Astrocyte (in vitro differentiated cells and primary cell): Measurements from ENCODE around the gene LAMTOR5. TPM values are rescaled to one million over a fixed set of nuclear protein-coding genes. Genes with fewer than 3 reads are reported as not detected.

Source experiments
- DNase-seq: peaks from one replicate; pipeline ENCODE4 v3.0.0-alpha.2; 2010; ENCODE audit warnings: low read depth
- FAIRE-seq: peaks from 2 replicates; lab custom pipeline; 2011; peaks lifted over from hg19 to GRCh38; lab: Jason Lieb, UNC
- H2AFZ ChIP-seq: 2 replicates; pipeline ENCODE4 v1.6.0; 2012; ENCODE audit warnings: low read depth, low read length, inconsistent platforms
- H3K27ac ChIP-seq: 2 replicates; pipeline ENCODE4 v1.5.1; 2011; ENCODE audit warnings: low read depth, low read length, inconsistent platforms
- H3K27me3 ChIP-seq: 2 replicates; pipeline ENCODE4 v1.6.0; 2011; ENCODE audit warnings: low read length, inconsistent platforms; ENCODE audit not compliant: insufficient read depth
- H3K36me3 ChIP-seq: 2 replicates; pipeline ENCODE4 v1.5.1; 2011; ENCODE audit warnings: low read length, inconsistent platforms; ENCODE audit not compliant: insufficient read depth
- H3K4me1 ChIP-seq: 2 replicates; pipeline ENCODE4 v1.5.1; 2011; ENCODE audit warnings: low read length, inconsistent platforms; ENCODE audit not compliant: insufficient read depth
- H3K4me2 ChIP-seq: 2 replicates; pipeline ENCODE4 v1.6.0; 2012; ENCODE audit warnings: low read length, inconsistent platforms
- H3K4me3 ChIP-seq: 2 replicates; pipeline ENCODE4 v1.5.1; 2011; ENCODE audit warnings: low read depth, mild to moderate bottlenecking, low read length, inconsistent platforms; ENCODE audit not compliant: insufficient read depth
- H3K79me2 ChIP-seq: 2 replicates; pipeline ENCODE4 v1.6.0; 2012; ENCODE audit warnings: mild to moderate bottlenecking, low read length, inconsistent platforms; ENCODE audit not compliant: insufficient read depth
- H3K9ac ChIP-seq: 2 replicates; pipeline ENCODE4 v1.6.0; 2012; ENCODE audit warnings: mild to moderate bottlenecking, low read length, inconsistent platforms
- H3K9me3 ChIP-seq: 2 replicates; pipeline ENCODE4 v1.5.1; 2012; ENCODE audit warnings: low read depth, mild to moderate bottlenecking, low read length, inconsistent platforms; ENCODE audit not compliant: insufficient read depth
- H4K20me1 ChIP-seq: 2 replicates; pipeline ENCODE4 v1.6.0; 2012; ENCODE audit warnings: low read length, inconsistent platforms; ENCODE audit not compliant: insufficient read depth
- H3K27ac Mint-ChIP-seq: one replicate; pipeline ENCODE4 v1.8.0; 2021; ENCODE audit warnings: mild to moderate bottlenecking, mixed read lengths; ENCODE audit not compliant: unreplicated experiment
- H3K27me3 Mint-ChIP-seq: one replicate; pipeline ENCODE4 v1.8.0; 2021; ENCODE audit warnings: low read depth, mixed read lengths; ENCODE audit not compliant: unreplicated experiment
- H3K36me3 Mint-ChIP-seq: one replicate; pipeline ENCODE4 v1.8.0; 2021; ENCODE audit warnings: low read depth, mixed read lengths; ENCODE audit not compliant: unreplicated experiment
- H3K4me1 Mint-ChIP-seq: one replicate; pipeline ENCODE4 v1.8.0; 2021; ENCODE audit warnings: low read depth, mixed read lengths; ENCODE audit not compliant: unreplicated experiment
- H3K4me3 Mint-ChIP-seq: one replicate; pipeline ENCODE4 v1.8.0; 2021; ENCODE audit warnings: mild to moderate bottlenecking, moderate library complexity, mixed read lengths; ENCODE audit not compliant: unreplicated experiment
- H3K9me3 Mint-ChIP-seq: one replicate; pipeline ENCODE4 v1.8.0; 2021; ENCODE audit warnings: mild to moderate bottlenecking, mixed read lengths; ENCODE audit not compliant: unreplicated experiment
- CTCF ChIP-seq: IDR thresholded peaks from 2 replicates; pipeline ENCODE4 v1.5.1; 2011; ENCODE audit warnings: low read depth, mild to moderate bottlenecking, inconsistent platforms, low read length, moderate library complexity; ENCODE audit not compliant: insufficient read depth
- EZH2 ChIP-seq: IDR thresholded peaks from 2 replicates; pipeline ENCODE4 v1.6.1; 2012; ENCODE audit warnings: mild to moderate bottlenecking, low read length, inconsistent platforms; ENCODE audit not compliant: insufficient read depth
- total RNA-seq: library from RNA; stranded (reverse); gene quantifications from 2 replicates; pipeline ENCODE4 v1.2.1, GENCODE V29; 2021

The LAMTOR5 gene
- total RNA-seq, 1 donor from 2014 or later = 126 TPM

DNA sequence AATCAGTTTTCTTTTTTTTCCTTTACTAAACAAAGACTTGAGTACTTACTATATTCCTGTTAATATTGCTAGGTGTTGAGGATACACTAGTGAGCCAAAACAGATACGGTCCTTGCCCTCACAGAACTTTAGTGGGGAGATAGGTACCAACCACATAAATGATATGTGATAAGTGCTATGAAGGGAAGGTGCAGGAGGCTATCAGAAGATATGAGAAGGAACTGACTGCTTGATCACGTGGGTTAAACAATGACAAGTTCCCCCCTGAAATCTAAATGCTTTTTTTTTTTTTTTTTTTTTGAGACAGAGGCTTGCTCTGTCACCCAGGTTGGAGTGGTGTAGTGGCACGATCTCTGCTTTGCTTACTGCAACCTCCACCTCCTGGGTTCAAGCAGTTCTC is 43.3 kb downstream of the LAMTOR5 start:
- Histone ChIP-seq H3K4me1 (no peaks in the 10 kb centered on the region), H3K36me3 (peaks cover 11% of the 10 kb centered on the region), H3K27me3 (no peaks in the 10 kb centered on the region), H3K27ac (no peak overlapping the region), H2AFZ (no peak overlapping the region), H3K4me3 (no peak overlapping the region), H3K79me2 (peaks cover 51% of the 10 kb centered on the region), H3K9me3 (no peaks in the 10 kb centered on the region), H3K4me2 (no peak overlapping the region), H4K20me1 (peaks cover 11% of the 10 kb centered on the region), H3K9ac (no peak overlapping the region)
- Mint-ChIP-seq H3K36me3 (peaks cover 3% of the 10 kb centered on the region), H3K4me1 (no peaks in the 10 kb centered on the region), H3K27ac (no peak overlapping the region), H3K27me3 (no peaks in the 10 kb centered on the region), H3K9me3 (no peaks in the 10 kb centered on the region), H3K4me3 (no peak overlapping the region)
- DNase-seq = no peak
- no peak for FAIRE-seq
- no peak for TF ChIP-seq EZH2

GRCh38 chr1:110361856-110362255 is 45.6 kb downstream of the LAMTOR5 start:
- Mint-ChIP-seq H3K4me3 (no peak overlapping the region), H3K4me1 (no peaks in the 10 kb centered on the region), H3K27me3 (no peaks in the 10 kb centered on the region), H3K27ac (no peak overlapping the region), H3K9me3 (no peaks in the 10 kb centered on the region), H3K36me3 (peaks cover 3% of the 10 kb centered on the region)
- peaks cover 11% of the 10 kb centered on the region for H3K36me3 ChIP-seq
- no peak overlapping the region for H3K4me3 ChIP-seq
- no peak overlapping the region for H3K27ac ChIP-seq
- no peaks in the 10 kb centered on the region for H3K4me1 ChIP-seq
- H3K4me2 ChIP-seq = no peak overlapping the region
- peaks cover 64% of the 10 kb centered on the region for H3K79me2 ChIP-seq
- TF ChIP-seq CTCF = no peak
- TF ChIP-seq EZH2 = no peak
- no peak overlapping the region for H2AFZ ChIP-seq
- H4K20me1 ChIP-seq = peaks cover 11% of the 10 kb centered on the region
- H3K9ac ChIP-seq = no peak overlapping the region
- H3K9me3 ChIP-seq = no peaks in the 10 kb centered on the region
- FAIRE-seq (no peak), DNase-seq (no peak)
- H3K27me3 ChIP-seq = no peaks in the 10 kb centered on the region

DNA sequence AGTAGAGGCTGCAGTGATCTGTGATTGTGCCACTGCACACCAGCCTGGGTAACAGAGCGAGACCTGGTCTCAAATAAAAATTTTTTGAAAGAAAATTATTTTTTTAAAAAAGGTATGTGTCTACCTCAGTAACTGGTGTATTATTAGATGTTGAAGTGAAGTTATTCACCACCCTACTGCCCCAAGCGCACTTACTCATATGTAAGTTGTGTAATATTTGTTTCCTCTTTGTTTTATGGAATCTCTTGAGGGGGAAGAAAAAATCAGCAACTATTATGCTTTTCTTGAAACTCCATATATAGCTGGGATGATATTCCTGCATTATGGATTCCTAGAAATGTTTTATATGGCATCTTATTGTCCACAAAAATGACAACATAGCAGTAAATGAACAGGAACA is 47.1 kb downstream of the LAMTOR5 start:
- no peak for FAIRE-seq
- peaks cover 4% of the 10 kb centered on the region for H3K4me1 Mint-ChIP-seq
- no peak overlapping the region for H3K4me2 ChIP-seq
- no peaks in the 10 kb centered on the region for H3K4me1 ChIP-seq
- H3K9me3 Mint-ChIP-seq = no peaks in the 10 kb centered on the region
- H3K27me3 Mint-ChIP-seq = no peaks in the 10 kb centered on the region
- no peak for TF ChIP-seq CTCF
- no peak for TF ChIP-seq EZH2
- H3K4me3 ChIP-seq = no peak overlapping the region
- no peak overlapping the region for H3K9ac ChIP-seq
- H3K27me3 ChIP-seq = no peaks in the 10 kb centered on the region
- no peak for DNase-seq
- peaks cover 3% of the 10 kb centered on the region for H3K36me3 Mint-ChIP-seq
- H4K20me1 ChIP-seq = peaks cover 16% of the 10 kb centered on the region
- no peak overlapping the region for H3K4me3 Mint-ChIP-seq
- H2AFZ ChIP-seq = no peak overlapping the region
- peaks cover 73% of the 10 kb centered on the region for H3K79me2 ChIP-seq
- no peak overlapping the region for H3K27ac ChIP-seq
- H3K36me3 ChIP-seq = peaks cover 12% of the 10 kb centered on the region
- no peaks in the 10 kb centered on the region for H3K9me3 ChIP-seq
- no peak overlapping the region for H3K27ac Mint-ChIP-seq
